HCT116 (cell line): ENCODE measurements around the gene SFXN3.

ENCODE experiments used
- CTCF ChIP-seq, 3 experiments: fragments of 200-600 bp in 1 of 3; sonication (generic) in 1 of 3; IDR thresholded peaks in 2 of 3; conservative IDR thresholded peaks in 1 of 3; 2 replicates each; pipeline ENCODE4 v1.5.1; 2012 to 2017; ENCODE audit warnings: low read depth in 2 of 3, low read length in 2 of 3, antibody characterized with exemption in 1 of 3, borderline replicate concordance in 1 of 3, control low read depth in 1 of 3, mild to moderate bottlenecking in 1 of 3, mixed read lengths in 1 of 3, mixed run types in 1 of 3, moderate library complexity in 1 of 3; ENCODE audit not compliant: insufficient read depth in 1 of 3
- EGR1 ChIP-seq: IDR thresholded peaks from 2 replicates; pipeline ENCODE4 v1.6.1; 2012; ENCODE audit warnings: low read depth
- ELF1 ChIP-seq: IDR thresholded peaks from 2 replicates; pipeline ENCODE4 v1.6.1; 2012; ENCODE audit warnings: low read depth, borderline replicate concordance
- EZH2 ChIP-seq: fragments of 200-600 bp; sonication (generic); IDR thresholded peaks from 2 replicates; pipeline ENCODE4 v1.6.1; 2017; ENCODE audit warnings: antibody characterized with exemption, mixed run types
- EZH2phosphoT487 ChIP-seq: fragments of 200-600 bp; IDR thresholded peaks from 2 replicates; pipeline ENCODE4 v1.6.1; 2018; ENCODE audit warnings: antibody characterized with exemption, borderline replicate concordance
- JUND ChIP-seq: IDR thresholded peaks from 2 replicates; pipeline ENCODE4 v1.6.1; 2012
- POLR2A ChIP-seq: IDR thresholded peaks from 2 replicates; pipeline ENCODE4 v1.7.0; 2011; ENCODE audit warnings: borderline replicate concordance; ENCODE audit not compliant: insufficient read depth, insufficient read length; ENCODE audit errors: extremely low read depth
- RAD21 ChIP-seq: IDR thresholded peaks from 2 replicates; pipeline ENCODE4 v1.6.1; 2012; ENCODE audit warnings: low read depth, mild to moderate bottlenecking
- REST ChIP-seq: IDR thresholded peaks from 2 replicates; pipeline ENCODE4 v1.6.1; 2012; ENCODE audit warnings: low read depth
- SP1 ChIP-seq: IDR thresholded peaks from 2 replicates; pipeline ENCODE4 v1.6.1; 2012; ENCODE audit warnings: low read depth

- TF ChIP-seq EZH2phosphoT487 = no peak
- TF ChIP-seq JUND = no peak
- no peak for TF ChIP-seq EZH2
- TF ChIP-seq REST = no peak
- no peak for TF ChIP-seq POLR2A
- TF ChIP-seq CTCF (IDR thresholded peaks at IDR 0.05 in 2 of 3, conservative IDR thresholded peaks at IDR 0.05 in 1 of 3; ENCODE audit: borderline replicate concordance in 1 of 3, insufficient read depth in 1 of 3, low read depth in 2 of 3, low read length in 2 of 3) = no peak
- no peak for TF ChIP-seq SP1
- TF ChIP-seq EGR1 = no peak
- TF ChIP-seq ELF1 = no peak
- no peak for TF ChIP-seq RAD21
Observed at GRCh38 chr10:101019440-101019703, 11.7 kb upstream of the SFXN3 start.
